Measurements from ENCODE around the gene GHRL.

GHRL gene

GRCh38 chr3:10251006-10251405 is 41.7 kb downstream of the GHRL start:
- no peak for DNase-seq (ENCODE audit: low spot score)
- TF ChIP-seq, protein P1, sequence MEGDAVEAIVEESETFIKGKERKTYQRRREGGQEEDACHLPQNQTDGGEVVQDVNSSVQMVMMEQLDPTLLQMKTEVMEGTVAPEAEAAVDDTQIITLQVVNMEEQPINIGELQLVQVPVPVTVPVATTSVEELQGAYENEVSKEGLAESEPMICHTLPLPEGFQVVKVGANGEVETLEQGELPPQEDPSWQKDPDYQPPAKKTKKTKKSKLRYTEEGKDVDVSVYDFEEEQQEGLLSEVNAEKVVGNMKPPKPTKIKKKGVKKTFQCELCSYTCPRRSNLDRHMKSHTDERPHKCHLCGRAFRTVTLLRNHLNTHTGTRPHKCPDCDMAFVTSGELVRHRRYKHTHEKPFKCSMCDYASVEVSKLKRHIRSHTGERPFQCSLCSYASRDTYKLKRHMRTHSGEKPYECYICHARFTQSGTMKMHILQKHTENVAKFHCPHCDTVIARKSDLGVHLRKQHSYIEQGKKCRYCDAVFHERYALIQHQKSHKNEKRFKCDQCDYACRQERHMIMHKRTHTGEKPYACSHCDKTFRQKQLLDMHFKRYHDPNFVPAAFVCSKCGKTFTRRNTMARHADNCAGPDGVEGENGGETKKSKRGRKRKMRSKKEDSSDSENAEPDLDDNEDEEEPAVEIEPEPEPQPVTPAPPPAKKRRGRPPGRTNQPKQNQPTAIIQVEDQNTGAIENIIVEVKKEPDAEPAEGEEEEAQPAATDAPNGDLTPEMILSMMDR (IDR thresholded peaks at IDR 0.05; ENCODE audit: extremely low read depth, missing control alignments), result no peak

GRCh38 chr3:10249833-10250232 is 42.9 kb downstream of the GHRL start:
- TF ChIP-seq, protein P1 (IDR thresholded peaks at IDR 0.05; ENCODE audit: extremely low read depth, missing control alignments), result no peak
- no peak for DNase-seq (ENCODE audit: low spot score)

DNA sequence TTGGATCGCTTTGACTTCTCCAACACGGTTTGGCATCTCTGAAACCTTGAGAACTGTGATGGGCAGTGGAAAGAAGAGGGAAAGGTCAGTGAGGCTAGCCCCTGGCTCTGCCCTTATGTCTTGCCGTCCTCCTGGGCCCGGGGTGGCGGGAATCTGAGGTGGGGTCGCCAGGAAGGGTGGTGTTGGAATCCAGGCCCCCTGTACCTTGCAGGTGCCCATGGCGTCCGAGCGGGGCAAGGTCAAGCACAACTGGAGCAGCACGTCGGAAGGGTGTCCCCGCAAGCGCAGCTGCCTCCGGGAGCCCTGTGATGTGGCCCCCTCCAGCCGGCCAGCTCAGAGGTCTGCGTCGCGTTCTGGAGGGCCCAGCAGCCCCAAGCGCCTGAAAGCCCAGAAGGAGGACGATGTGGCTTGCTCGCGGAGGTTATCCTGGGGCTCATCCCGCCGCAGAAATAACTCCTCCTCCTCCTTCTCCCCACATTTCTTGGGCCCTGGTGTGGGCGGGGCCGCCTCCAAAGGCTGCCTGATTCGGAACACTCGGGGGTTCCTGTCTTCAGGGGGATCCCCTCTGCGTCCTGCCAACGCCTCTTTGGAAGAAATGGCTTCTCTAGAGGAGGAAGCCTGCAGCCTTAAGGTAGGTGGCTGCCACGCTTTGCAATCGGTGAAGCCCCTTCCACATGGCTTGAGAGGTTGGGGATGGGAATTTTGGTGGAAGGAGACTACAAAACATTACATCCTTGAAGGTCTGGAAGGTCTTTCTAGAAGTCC is 43.6 kb downstream of the GHRL start:
- TF ChIP-seq, protein P1 (IDR thresholded peaks at IDR 0.05; ENCODE audit: extremely low read depth, missing control alignments), result no peak
- peak; percentile 72 for DNase-seq (ENCODE audit: low spot score)

DNA sequence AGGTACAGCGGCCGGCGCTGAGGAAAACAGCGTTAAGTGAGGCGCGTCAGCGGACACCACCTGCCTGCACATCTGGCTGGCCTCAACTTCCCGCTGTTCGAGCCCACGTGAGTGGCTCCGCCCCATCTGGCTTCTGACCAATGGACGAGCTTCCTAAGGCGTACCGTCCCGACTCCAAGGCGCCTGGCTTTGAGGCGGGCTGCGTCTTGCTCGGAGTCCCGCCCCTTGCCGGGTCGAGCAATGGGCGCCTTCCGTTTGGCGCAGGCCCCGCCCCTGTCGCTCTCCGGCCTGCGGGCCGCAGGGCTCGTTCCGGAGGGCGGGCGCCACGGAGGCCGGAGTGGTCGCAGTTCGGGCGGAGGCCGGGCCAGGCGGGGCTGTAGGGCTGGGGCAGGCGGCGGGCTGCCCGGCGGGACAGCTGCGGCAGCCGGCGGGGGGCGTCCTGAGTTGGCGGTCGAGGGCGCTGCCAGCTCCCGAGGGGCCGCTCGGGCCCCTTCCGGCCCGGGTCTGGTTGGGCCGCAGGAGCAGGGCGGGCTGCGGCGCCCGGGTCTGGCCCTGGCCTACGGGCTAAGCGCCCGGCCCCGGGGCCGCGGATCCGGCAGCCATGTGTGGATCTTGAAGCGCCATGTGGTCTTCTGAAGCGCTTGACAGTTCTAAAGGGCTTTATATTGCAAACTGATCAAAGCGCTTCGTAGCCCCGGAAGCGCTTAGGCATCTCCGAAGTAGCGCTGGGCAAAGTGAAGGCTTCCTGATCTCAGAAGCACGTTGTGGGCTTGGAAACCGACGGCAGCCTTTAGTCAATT is 44.4 kb downstream of the GHRL start, which contains the start of gene TATDN2:
Gene TATDN2 (plus strand): TSS at position 276 of the 800 bp plus-strand sequence. CDS start 742 bp downstream, outside the sequence.
- peak; percentile 100 for DNase-seq (ENCODE audit: low spot score)
- TF ChIP-seq, protein P1 (IDR thresholded peaks at IDR 0.05; ENCODE audit: extremely low read depth, missing control alignments), result no peak

GRCh38 chr3:10247679-10248183 is 45.0 kb downstream of the GHRL start:
- TF ChIP-seq, protein P1 (IDR thresholded peaks at IDR 0.05; ENCODE audit: extremely low read depth, missing control alignments), result no peak
- DNase-seq (ENCODE audit: low spot score), result no peak

GRCh38 chr3:10245081-10245712 is 47.5 kb downstream of the GHRL start:
- DNase-seq (ENCODE audit: low spot score), result no peak
- TF ChIP-seq, protein P1 (IDR thresholded peaks at IDR 0.05; ENCODE audit: extremely low read depth, missing control alignments), result no peak

Measured in GM20000 (cell line).